ENCODE measurements around the gene DDTL.
A peak's percentile ranks its signal among the peaks of the same experiment; 100 is the strongest.
"Not testable (repeated sequence)": the region's sequence is repeated elsewhere in the genome, so short reads cannot be mapped to it uniquely, and the experiment has no call there.

The DDTL gene

GRCh38 chr22:23970201-23970641 is 3.5 kb downstream of the DDTL start:
- DNase-seq, result no peak

- DNase-seq, result no peak
Observed at GRCh38 chr22:23970816-23971486, 4.3 kb downstream of the DDTL start.

- not testable (repeated sequence) for DNase-seq
Observed at GRCh38 chr22:23971927-23972326, 5.2 kb downstream of the DDTL start.

GRCh38 chr22:23974345-23974744 is 7.7 kb downstream of the DDTL start, which contains the start of gene DDT:
Gene DDT, minus strand, starts transcription at chr22:23974441. Its CDS starts 27 bp downstream, at chr22:23974414.
- not testable (repeated sequence) for DNase-seq

- not testable (repeated sequence) for DNase-seq
Observed at GRCh38 chr22:23974836-23975352, 8.2 kb downstream of the DDTL start.

- not testable (repeated sequence) for DNase-seq
Observed at GRCh38 chr22:23977304-23977703, 10.6 kb downstream of the DDTL start.

GRCh38 chr22:23979557-23980240 is 13.0 kb downstream of the DDTL start, which contains the start of gene GSTT2:
Gene GSTT2, plus strand, starts transcription at chr22:23980134.
- DNase-seq, result not testable (repeated sequence)

GRCh38 chr22:23980567-23980966 is 13.9 kb downstream of the DDTL start:
- DNase-seq, result not testable (repeated sequence)

- peak in 9 of 58 donors; percentile 8 to 32 (median 13) for DNase-seq
Observed at GRCh38 chr22:23984430-23984829, 17.7 kb downstream of the DDTL start.

- DNase-seq, result not testable (repeated sequence)
Observed at GRCh38 chr22:23986089-23986488, 19.4 kb downstream of the DDTL start.

GRCh38 chr22:23986538-23987178 is 20.0 kb downstream of the DDTL start:
- DNase-seq, result not testable (repeated sequence)

- DNase-seq, result not testable (repeated sequence)
Observed at GRCh38 chr22:23989583-23990244, 23.0 kb downstream of the DDTL start.

- not testable (repeated sequence) for DNase-seq
Observed at GRCh38 chr22:23993080-23993479, 26.4 kb downstream of the DDTL start.

GRCh38 chr22:23993581-23994177 is 27.0 kb downstream of the DDTL start:
- not testable (repeated sequence) for DNase-seq

GRCh38 chr22:23997092-23997491 is 30.4 kb downstream of the DDTL start:
- DNase-seq, result no peak

GRCh38 chr22:23999779-24000178 is 33.1 kb downstream of the DDTL start:
- DNase-seq, result not testable (repeated sequence)

- DNase-seq, result no peak
Observed at GRCh38 chr22:24001314-24001713, 34.6 kb downstream of the DDTL start.

GRCh38 chr22:24002272-24002671 is 35.6 kb downstream of the DDTL start:
- DNase-seq, result no peak

GRCh38 chr22:24002851-24003250 is 36.2 kb downstream of the DDTL start:
- DNase-seq, result no peak

- DNase-seq, result no peak
Observed at GRCh38 chr22:24003887-24004286, 37.2 kb downstream of the DDTL start.

GRCh38 chr22:24005201-24005600 is 38.5 kb downstream of the DDTL start, which contains the start of gene GSTT4:
Gene GSTT4, minus strand, starts transcription at chr22:24005453. Its CDS starts 97 bp downstream, at chr22:24005356.
- DNase-seq, result peak in 11 of 58 donors; percentile 5 to 52 (median 23)

Data from anterior cingulate cortex (tissue), 58 donors.